Activated CD4-positive, alpha-beta T cell treated with anti-CD3 and anti-CD28 coated beads, Interleukin-10, Interleukin-2, amounts not matched to agents 100 ng/mL and 50 ng/mL, durations not matched to agents 16 hours and 8 hours (primary cell): ENCODE data around the gene FOXN3.
"Not testable (repeated sequence)": the region's sequence is repeated elsewhere in the genome, so short reads cannot be mapped to it uniquely, and the experiment has no call there.

Experiments
- DNase-seq: peaks from one replicate; pipeline ENCODE4 v3.0.0-alpha.2; 2020

The FOXN3 gene

DNA sequence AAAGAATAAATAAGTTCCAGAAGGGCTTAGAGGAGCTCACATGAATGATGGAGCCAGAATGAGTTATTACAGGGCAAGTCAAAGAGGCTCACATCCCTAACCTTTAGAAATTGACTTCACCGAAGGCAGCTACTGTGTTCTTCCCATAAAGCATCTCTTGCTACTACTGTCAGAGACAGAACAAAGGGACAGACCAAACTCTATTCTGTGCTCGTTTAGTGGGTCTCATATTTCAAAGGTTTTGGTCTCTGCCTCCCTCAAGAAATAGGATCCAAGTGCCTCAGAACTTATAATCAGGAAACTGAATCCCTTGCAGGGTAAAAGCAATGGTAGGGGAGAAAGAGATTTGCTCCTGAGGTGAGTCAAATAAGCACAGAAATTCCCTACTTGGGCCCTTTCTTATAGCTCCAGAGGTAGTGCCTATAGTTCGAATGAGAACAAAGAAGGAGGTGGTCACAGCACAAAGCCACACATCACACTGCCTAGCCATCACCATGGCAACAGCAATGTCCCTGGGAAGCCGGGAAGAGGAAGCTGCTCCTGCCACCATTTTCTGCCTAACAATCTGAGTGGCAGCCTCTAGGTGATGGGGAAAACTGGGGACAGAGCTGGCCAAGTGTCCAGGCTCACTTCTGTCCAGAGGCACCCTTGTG, 294.9 kb downstream of the FOXN3 start:
- no peak for DNase-seq

DNA sequence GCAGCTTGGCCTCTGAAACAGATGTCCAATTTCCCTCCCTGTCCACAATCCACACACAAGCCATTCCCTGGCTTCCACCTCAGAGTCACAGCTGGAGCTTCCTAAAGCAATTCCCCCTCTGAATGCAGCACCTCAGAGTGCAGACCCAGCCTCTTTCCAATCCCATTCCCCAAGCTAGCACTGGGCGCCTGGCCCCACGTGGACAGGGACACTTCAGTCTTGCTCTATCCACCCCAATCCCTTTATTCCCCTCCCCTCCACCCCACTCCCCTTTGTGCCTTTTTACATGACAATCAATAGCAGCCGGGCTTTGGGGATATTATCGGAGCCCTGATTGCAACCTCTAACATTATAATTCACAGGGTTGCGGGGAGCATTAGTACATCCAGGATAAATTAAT, 300.0 kb downstream of the FOXN3 start:
- DNase-seq: no peak

DNA sequence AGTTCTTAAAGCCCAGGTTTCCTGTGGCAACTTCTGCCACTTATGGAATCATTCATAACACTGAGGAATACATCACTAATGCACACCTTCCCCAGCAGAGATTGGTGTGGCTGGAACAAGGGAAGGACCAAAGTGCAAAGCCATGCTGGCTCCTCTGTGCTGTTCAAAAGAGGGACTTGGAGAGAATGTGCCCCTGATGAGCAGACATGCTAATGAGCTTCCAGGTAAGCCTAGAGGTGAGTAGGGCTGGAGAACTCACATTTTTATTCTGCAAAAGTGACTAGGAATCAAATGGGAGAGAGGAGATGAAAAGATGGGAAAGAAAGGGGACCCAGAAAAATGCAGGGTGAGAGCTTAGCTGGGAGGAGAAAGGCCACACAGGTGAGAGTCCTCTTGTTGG, 302.9 kb downstream of the FOXN3 start:
- DNase-seq: no peak

DNA sequence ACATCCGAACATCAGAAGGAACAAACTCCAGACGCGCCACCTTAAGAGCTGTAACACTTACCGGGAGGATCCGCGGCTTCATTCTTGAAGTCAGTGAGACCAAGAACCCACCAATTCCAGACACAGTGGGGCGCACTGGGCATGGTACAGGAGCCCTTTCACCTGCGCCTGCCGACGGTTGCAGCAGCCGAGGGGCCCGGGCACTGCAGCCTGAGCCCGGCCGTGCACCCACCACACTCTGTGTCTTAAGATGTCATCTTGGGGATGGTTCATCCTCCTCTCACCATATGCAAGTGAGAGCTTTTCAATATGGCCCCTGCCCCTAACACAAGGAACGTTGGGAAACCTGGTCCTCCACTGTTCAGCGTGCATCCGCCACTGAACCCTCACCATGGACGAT, 304.3 kb downstream of the FOXN3 start:
- no peak for DNase-seq

DNA sequence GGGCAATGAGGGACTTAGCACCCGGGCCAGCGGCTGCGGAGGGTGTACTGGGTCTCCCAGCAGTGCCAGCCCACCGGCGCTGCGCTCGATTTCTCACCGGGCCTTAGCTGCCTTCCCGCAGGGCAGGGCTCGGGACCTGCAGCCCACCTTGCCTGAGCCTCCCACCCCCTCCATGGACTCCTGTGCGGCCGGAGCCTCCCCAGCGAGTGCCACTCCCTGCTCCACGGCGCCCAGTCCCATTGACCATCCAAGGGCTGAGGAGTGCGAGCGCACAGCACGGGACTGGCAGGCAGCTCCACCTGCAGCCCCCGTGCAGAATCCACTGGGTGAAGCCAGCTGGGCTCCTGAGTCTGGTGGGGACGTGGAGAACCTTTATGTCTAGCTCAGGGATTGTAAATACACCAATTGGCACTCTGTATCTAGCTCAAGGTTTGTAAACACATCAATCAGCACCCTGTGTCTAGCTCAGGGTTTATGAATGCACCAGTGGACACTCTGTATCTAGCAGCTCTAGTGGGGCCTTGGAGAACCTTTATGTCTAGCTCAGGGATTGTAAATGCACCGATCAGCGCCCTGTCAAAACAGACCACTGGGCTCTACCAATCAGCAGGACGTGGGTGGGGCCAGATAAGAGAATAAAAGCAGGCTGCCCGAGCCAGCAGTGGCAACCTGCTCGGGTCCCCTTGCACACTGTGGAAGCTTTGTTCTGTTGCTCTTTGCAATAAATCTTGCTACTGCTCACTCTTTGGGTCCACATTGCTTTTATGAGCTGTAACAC, 305.1 kb downstream of the FOXN3 start:
- not testable (repeated sequence) for DNase-seq

DNA sequence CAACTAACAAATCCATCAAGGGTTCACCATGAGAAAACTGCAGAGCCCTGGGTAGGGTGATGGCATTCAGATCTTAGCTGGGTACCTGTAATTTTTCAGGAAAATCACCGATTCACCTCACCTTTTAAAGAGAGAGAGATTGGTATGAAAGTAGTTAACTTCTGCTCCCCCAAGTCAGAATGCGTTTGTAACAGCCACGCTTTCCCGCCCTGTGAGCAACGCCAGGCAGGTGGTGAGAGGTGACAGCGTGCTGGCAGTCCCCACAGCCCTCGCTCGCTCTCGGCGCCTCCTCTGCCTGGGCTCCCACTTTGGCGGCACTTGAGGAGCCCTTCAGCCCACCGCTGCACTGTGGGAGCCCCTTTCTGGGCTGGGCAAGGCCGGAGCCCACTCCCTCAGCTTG, 305.8 kb downstream of the FOXN3 start:
- DNase-seq: not testable (repeated sequence)

DNA sequence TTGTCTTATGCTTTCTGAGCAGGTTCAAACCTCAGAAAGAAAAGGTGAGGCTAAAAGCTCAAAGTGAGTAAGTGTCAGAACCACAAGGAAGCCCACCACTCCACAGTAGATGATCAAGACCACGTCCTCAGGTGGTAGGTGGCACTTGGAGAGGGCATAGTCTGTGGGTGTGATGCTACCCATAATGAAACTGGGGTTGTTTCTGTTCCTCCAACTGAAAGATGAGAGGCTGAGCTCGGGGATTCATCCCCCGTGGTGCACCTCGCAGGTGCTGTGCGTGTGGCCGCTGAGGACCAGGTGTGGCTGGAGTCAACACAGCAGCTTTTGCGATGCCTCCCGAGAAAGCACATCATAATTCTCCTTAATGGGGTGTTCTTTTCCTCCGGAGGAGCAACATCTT, 306.9 kb downstream of the FOXN3 start:
- no peak for DNase-seq

DNA sequence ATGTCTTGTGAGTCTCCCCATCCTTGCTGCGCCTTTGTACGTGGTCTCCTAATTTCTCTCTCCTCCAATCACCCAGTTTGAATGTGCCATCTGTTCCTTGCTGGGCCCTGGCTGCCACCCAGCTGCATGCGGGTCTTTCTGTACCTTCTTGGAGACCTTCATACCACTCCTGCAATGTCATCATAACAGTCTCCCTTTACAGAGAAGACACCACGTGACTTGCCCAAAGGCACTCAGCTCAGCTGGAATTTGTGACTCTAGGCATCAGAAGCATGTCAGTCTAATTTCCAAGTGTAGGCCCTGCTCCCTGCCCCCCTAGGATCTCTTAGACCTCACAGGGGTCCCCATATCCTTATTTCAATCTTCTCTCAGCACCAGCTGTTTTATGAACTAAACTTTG, 308.4 kb downstream of the FOXN3 start:
- DNase-seq: no peak

DNA sequence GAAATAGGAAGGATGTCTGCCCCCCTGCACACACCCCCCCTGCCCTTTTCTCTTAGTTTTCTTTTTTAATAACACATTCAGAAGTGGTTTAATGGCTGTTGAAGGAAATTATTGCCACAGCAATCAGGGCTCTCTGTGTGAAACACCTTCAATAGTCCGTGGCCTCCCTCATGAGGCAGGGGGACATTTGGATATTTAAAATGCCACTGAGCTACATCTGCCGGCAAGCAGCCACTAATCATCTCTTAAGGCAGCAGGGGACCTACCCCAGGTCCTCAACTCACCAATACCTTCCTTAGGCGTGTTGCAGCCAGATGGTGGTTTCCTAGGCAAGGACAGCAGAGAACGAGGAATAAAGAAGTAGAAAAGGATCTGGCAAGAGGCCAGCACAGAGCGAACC, 309.4 kb downstream of the FOXN3 start:
- no peak for DNase-seq
